PC-9 (cell line): ENCODE results near the gene LRRC26.

ENCODE experiments used
- CTCF ChIP-seq: fragments of 200-600 bp; sonication (generic); conservative IDR thresholded peaks from 2 replicates; pipeline ENCODE4 v1.6.1; 2017; ENCODE audit warnings: mixed run types, antibody characterized with exemption, mild to moderate bottlenecking, moderate library complexity
- EZH2 ChIP-seq: fragments of 200-600 bp; sonication (generic); IDR thresholded peaks from 2 replicates; pipeline ENCODE4 v1.8.0; 2017; ENCODE audit warnings: antibody characterized with exemption, low read depth

GRCh38 chr9:137138058-137138721 lies 31.7 kb downstream of the LRRC26 start:
- TF ChIP-seq CTCF, result no peak
- no peak for TF ChIP-seq EZH2
